HL-60/S4 treated with phorbol 12-myristate 13-acetate at 8.2 ng/mL for 4 days and 3 days (cell line): ENCODE results near the gene FOXL1.

Experiments
- in situ Hi-C: fragments of 300-500 bp; cut with MboI; formaldehyde crosslinking; loops from 2 replicates; pipeline ENCODE4 v1.15.0; 2022; ENCODE audit warnings: low sequenced_read_pairs

Gene FOXL1

GRCh38 chr16:86579268-86580062 is 1.1 kb downstream of the FOXL1 start:
- in situ Hi-C loops, result loop anchor here (25.0 kb wide), 1 partner anchor 483 kb away; no protein-coding TSS in a partner anchor

- in situ Hi-C loops, result loop anchor here (25.0 kb wide), 1 partner anchor 482 kb away; no protein-coding TSS in a partner anchor
Observed at GRCh38 chr16:86580063-86580790, 1.9 kb downstream of the FOXL1 start.

GRCh38 chr16:86580791-86581170 is 2.4 kb downstream of the FOXL1 start:
- in situ Hi-C loops, result loop anchor here (25.0 kb wide), 1 partner anchor 482 kb away; no protein-coding TSS in a partner anchor

- in situ Hi-C loops, result loop anchor here (25.0 kb wide), 1 partner anchor 481 kb away; no protein-coding TSS in a partner anchor
Observed at GRCh38 chr16:86581458-86581857, 3.1 kb downstream of the FOXL1 start.

GRCh38 chr16:86584071-86584685 is 5.8 kb downstream of the FOXL1 start:
- in situ Hi-C loops, result loop anchor here (25.0 kb wide), 1 partner anchor 478 kb away; no protein-coding TSS in a partner anchor

GRCh38 chr16:86584726-86585721 is 6.7 kb downstream of the FOXL1 start:
- in situ Hi-C loops, result loop anchor here (25.0 kb wide), 1 partner anchor 477 kb away; no protein-coding TSS in a partner anchor

- in situ Hi-C loops, result loop anchor here (25.0 kb wide), 1 partner anchor 476 kb away; no protein-coding TSS in a partner anchor
Observed at GRCh38 chr16:86585821-86586611, 7.7 kb downstream of the FOXL1 start.

GRCh38 chr16:86587487-86587886 is 9.1 kb downstream of the FOXL1 start:
- in situ Hi-C loops, result loop anchor here (25.0 kb wide), 1 partner anchor 475 kb away; no protein-coding TSS in a partner anchor

- in situ Hi-C loops, result loop anchor here (25.0 kb wide), 1 partner anchor 474 kb away; no protein-coding TSS in a partner anchor
Observed at GRCh38 chr16:86587955-86588354, 9.6 kb downstream of the FOXL1 start.

- in situ Hi-C loops, result loop anchor here (25.0 kb wide), 1 partner anchor 472 kb away; no protein-coding TSS in a partner anchor
Observed at GRCh38 chr16:86590501-86591144, 12.3 kb downstream of the FOXL1 start.

- in situ Hi-C loops, result loop anchor here (25.0 kb wide), 1 partner anchor 471 kb away; no protein-coding TSS in a partner anchor
Observed at GRCh38 chr16:86591270-86591669, 12.9 kb downstream of the FOXL1 start.

GRCh38 chr16:86593913-86594620 is 15.7 kb downstream of the FOXL1 start:
- in situ Hi-C loops, result loop anchor here (25.0 kb wide), 1 partner anchor 468 kb away; no protein-coding TSS in a partner anchor

GRCh38 chr16:86594721-86595120 is 16.4 kb downstream of the FOXL1 start:
- in situ Hi-C loops, result loop anchor here (25.0 kb wide), 1 partner anchor 468 kb away; no protein-coding TSS in a partner anchor

GRCh38 chr16:86595983-86596605 is 17.7 kb downstream of the FOXL1 start:
- in situ Hi-C loops, result loop anchor here (25.0 kb wide), 1 partner anchor 466 kb away; no protein-coding TSS in a partner anchor

- in situ Hi-C loops, result loop anchor here (25.0 kb wide), 1 partner anchor 465 kb away; no protein-coding TSS in a partner anchor
Observed at GRCh38 chr16:86597126-86597879, 19.0 kb downstream of the FOXL1 start.
